Glutamatergic neuron (in vitro differentiated cells): Measurements from ENCODE around the gene SUN1. TPM values are rescaled to one million over a fixed set of nuclear protein-coding genes. Genes with fewer than 3 reads are reported as not detected.

Experiments
- DNase-seq: peaks from one replicate; pipeline ENCODE4 v3.0.0; 2022
- H3K27ac Mint-ChIP-seq: one replicate; pipeline ENCODE4 v1.8.0; 2020; ENCODE audit warnings: mild to moderate bottlenecking, mixed read lengths, inconsistent platforms; ENCODE audit not compliant: unreplicated experiment
- H3K27me3 Mint-ChIP-seq: one replicate; pipeline ENCODE4 v1.8.0; 2020; ENCODE audit warnings: mild to moderate bottlenecking, moderate library complexity, mixed read lengths, inconsistent platforms; ENCODE audit not compliant: unreplicated experiment
- H3K36me3 Mint-ChIP-seq: one replicate; pipeline ENCODE4 v1.8.0; 2020; ENCODE audit warnings: mild to moderate bottlenecking, mixed read lengths, inconsistent platforms; ENCODE audit not compliant: unreplicated experiment
- H3K4me1 Mint-ChIP-seq: one replicate; pipeline ENCODE4 v1.8.0; 2020; ENCODE audit warnings: mild to moderate bottlenecking, low read depth, mixed read lengths, inconsistent platforms; ENCODE audit not compliant: unreplicated experiment
- H3K4me3 Mint-ChIP-seq: one replicate; pipeline ENCODE4 v1.8.0; 2020; ENCODE audit warnings: mild to moderate bottlenecking, mixed read lengths, inconsistent platforms; ENCODE audit not compliant: unreplicated experiment
- H3K9me3 Mint-ChIP-seq: one replicate; pipeline ENCODE4 v1.8.0; 2020; ENCODE audit warnings: mild to moderate bottlenecking, moderate library complexity, mixed read lengths, inconsistent platforms; ENCODE audit not compliant: unreplicated experiment
- CTCF ChIP-seq: fragments of 200-600 bp; sonication (generic); IDR thresholded peaks from one replicate; pipeline ENCODE4 v1.5.0; 2021; ENCODE audit not compliant: partially characterized antibody, unreplicated experiment
- total RNA-seq: library from RNA; stranded (reverse); fragmentation: NEBNext Ultra II Directional; extraction: Animal tissue kit (Norgen Biotek cat#: 25700); gene quantifications from one replicate; pipeline ENCODE4 v1.2.1, GENCODE V29; 2021; ENCODE audit not compliant: unreplicated experiment

The SUN1 gene
- total RNA-seq, 1 donor from 2014 or later = 879 TPM

- peaks cover 17% of the 10 kb centered on the region for H3K9me3 Mint-ChIP-seq
- DNase-seq = no peak
- H3K36me3 Mint-ChIP-seq = peaks cover 23% of the 10 kb centered on the region
- TF ChIP-seq CTCF = no peak
- H3K27me3 Mint-ChIP-seq = peaks cover 22% of the 10 kb centered on the region
- H3K4me1 Mint-ChIP-seq = peaks cover 32% of the 10 kb centered on the region
- no peak overlapping the region for H3K4me3 Mint-ChIP-seq
- H3K27ac Mint-ChIP-seq = no peak overlapping the region
Observed at GRCh38 chr7:857661-858060, 25.4 kb downstream of the SUN1 start.

GRCh38 chr7:859359-860030 is 27.2 kb downstream of the SUN1 start:
- Mint-ChIP-seq H3K4me3 (no peak overlapping the region), H3K4me1 (peaks cover 32% of the 10 kb centered on the region), H3K36me3 (peaks cover 24% of the 10 kb centered on the region), H3K27ac (peak overlapping the region; percentile 69), H3K9me3 (peaks cover 15% of the 10 kb centered on the region), H3K27me3 (peaks cover 22% of the 10 kb centered on the region)
- DNase-seq = no peak
- no peak for TF ChIP-seq CTCF

GRCh38 chr7:860149-860548 is 27.9 kb downstream of the SUN1 start:
- Mint-ChIP-seq H3K4me1 (peaks cover 32% of the 10 kb centered on the region), H3K4me3 (no peak overlapping the region), H3K36me3 (peaks cover 24% of the 10 kb centered on the region), H3K27ac (peak overlapping the region; percentile 2), H3K9me3 (peaks cover 15% of the 10 kb centered on the region), H3K27me3 (peaks cover 20% of the 10 kb centered on the region)
- no peak for TF ChIP-seq CTCF
- no peak for DNase-seq

- no peak for TF ChIP-seq CTCF
- peak overlapping the region; percentile 12 for H3K4me3 Mint-ChIP-seq
- peaks cover 20% of the 10 kb centered on the region for H3K27me3 Mint-ChIP-seq
- H3K27ac Mint-ChIP-seq = peak overlapping the region; percentile 94
- H3K4me1 Mint-ChIP-seq = peaks cover 34% of the 10 kb centered on the region
- peaks cover 15% of the 10 kb centered on the region for H3K9me3 Mint-ChIP-seq
- no peak for DNase-seq
- peaks cover 24% of the 10 kb centered on the region for H3K36me3 Mint-ChIP-seq
Observed at GRCh38 chr7:861222-861621, 28.9 kb downstream of the SUN1 start.

GRCh38 chr7:862157-862556 is 29.9 kb downstream of the SUN1 start:
- peaks cover 23% of the 10 kb centered on the region for H3K27me3 Mint-ChIP-seq
- no peak for TF ChIP-seq CTCF
- DNase-seq = no peak
- peaks cover 19% of the 10 kb centered on the region for H3K9me3 Mint-ChIP-seq
- H3K4me1 Mint-ChIP-seq = peaks cover 38% of the 10 kb centered on the region
- H3K36me3 Mint-ChIP-seq = peaks cover 27% of the 10 kb centered on the region
- peak overlapping the region; percentile 94 for H3K27ac Mint-ChIP-seq
- peak overlapping the region; percentile 60 for H3K4me3 Mint-ChIP-seq
